Measurements from ENCODE around the gene HELZ2.
"Not testable (repeated sequence)": the region's sequence is repeated elsewhere in the genome, so short reads cannot be mapped to it uniquely, and the experiment has no call there.

The HELZ2 gene, protein sequence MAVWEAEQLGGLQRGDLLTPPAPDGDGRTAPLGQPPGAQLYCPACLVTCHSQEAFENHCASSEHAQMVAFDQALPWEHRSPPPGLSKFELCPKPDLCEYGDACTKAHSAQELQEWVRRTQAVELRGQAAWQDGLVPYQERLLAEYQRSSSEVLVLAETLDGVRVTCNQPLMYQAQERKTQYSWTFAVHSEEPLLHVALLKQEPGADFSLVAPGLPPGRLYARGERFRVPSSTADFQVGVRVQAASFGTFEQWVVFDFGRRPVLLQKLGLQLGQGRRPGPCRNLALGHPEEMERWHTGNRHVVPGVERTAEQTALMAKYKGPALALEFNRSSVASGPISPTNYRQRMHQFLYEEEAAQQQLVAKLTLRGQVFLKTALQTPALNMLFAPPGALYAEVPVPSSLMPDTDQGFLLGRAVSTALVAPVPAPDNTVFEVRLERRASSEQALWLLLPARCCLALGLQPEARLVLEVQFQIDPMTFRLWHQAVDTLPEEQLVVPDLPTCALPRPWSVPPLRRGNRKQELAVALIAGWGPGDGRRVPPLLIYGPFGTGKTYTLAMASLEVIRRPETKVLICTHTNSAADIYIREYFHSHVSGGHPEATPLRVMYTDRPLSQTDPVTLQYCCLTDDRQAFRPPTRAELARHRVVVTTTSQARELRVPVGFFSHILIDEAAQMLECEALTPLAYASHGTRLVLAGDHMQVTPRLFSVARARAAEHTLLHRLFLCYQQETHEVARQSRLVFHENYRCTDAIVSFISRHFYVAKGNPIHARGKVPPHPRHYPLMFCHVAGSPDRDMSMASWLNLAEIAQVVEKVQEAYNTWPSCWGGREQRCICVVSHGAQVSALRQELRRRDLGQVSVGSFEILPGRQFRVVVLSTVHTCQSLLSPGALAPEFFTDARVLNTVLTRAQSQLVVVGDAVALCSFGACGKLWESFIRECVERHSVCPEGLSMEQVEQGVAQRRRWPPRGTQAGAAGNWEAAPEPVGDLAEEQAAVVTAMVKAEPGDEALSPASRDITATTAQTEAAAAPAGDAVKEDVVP (N-terminal part only)

DNA sequence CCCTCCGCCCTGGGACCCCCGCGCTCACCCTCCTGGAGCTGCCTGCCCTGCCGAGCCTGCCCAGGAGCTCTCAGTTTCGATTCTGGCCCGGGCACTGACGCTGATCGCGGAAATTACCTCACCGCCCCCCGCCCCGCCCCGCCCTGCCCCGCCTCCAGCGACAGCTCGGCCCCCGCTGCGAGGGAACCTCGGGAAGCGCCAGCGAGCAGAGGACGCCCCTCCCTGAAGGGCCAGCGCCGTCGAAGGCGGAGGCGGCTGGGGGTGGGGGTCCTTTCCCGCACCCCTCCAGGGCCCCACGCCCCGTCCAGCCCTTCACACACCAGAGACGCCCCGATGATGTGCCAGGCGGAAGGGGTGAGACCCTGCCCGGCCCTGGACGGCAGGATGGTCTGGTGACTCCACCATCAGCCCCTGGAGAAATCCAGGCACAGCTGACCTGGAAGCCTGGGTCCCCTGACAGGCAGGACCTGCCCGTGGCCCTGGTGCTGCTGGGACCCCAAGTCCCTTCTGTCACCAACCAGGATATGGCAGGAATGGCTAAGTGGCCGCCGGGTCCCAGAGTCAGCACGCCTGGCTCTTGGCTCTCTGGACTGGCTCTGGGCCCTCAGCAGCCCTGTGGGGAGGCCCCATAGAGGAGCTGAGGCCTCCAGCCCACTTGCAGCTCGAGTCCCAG, at the start of gene HELZ2:
HELZ2 (minus strand) TSS at position 84 of the 673 bp plus-strand sequence. CDS start 1,854 bp downstream, outside the sequence.
- no peak for DNase-seq (ENCODE audit: low read depth, low spot score)

DNA sequence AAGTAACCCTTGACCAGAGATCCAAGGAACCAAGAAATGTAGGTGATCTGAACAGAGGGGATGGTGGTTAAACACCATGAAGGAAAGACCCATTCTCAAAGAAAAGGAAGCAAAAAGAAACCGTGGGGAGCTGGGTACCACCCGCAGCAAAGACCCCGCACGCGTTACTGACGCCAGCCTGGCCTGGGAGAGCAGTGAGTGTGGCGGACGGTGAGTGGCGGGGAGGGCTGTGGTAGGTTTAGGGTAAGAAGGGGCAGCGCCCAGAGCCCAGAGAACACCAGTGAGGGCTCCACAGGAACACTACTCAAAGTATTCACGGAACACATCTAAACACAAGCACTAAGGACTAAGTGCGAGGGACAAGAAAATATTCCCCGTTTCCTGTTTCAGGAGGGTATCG, 48.7 kb upstream of the HELZ2 start:
- DNase-seq (ENCODE audit: low read depth, low spot score): no peak

DNA sequence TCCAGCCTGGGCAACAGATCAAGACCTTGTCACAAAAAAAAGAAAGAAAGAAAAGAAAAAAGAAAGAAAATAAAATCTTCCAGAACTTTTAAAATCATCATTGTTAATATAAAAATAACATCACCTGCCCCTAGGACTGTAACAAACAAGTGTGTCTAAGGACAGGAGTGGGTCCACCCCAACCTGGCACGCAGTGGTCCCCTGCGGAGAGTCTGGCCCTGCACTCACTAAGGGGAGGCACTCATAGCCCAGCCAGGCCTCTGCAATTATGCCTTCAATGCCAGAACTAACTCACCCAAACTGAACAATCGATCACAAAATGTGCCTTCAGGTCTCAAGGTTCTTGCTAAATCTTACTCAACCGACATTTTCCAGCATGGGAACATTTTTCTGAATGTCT, 48.1 kb upstream of the HELZ2 start:
- no peak for DNase-seq (ENCODE audit: low read depth, low spot score)

DNA sequence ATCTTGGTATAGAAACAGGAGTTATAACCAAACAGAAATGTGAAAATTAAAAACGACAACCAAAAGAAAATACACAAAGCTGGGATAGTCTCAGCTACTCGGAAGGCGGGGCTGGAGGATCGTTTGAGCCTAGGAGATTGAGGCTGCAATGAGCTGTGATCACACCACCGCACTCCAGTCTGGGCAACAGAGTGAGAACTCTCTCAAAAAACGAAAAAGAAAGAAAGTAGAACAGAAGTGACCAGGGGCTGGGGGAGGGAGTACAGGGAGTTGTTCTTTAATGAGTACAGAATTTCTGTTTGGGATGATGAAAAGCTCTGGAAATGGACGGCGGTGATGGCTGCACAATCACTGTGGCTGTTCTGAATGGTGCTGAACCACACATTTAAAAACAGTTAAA, 47.0 kb upstream of the HELZ2 start:
- no peak for DNase-seq (ENCODE audit: low read depth, low spot score)

DNA sequence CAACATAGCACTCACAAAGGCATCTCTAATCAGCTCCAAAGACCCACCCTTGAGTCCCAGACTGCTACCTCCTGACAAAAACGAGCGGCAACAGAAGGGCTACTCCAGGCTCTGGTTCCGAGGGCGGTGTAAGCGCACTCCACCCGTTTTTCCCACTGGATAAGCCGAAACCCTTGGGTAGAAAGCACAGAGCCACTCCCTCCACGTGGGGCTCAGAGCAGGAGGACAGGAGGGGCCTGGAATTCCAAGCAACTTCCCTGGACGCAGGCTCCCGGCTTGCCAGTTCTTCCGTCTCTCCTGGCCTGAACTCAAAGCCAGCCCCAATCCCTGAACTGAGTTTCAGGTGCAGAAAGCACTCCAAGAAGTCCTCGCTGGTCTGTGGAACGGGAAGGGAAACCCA, 45.5 kb upstream of the HELZ2 start:
- DNase-seq (ENCODE audit: low read depth, low spot score): no peak

DNA sequence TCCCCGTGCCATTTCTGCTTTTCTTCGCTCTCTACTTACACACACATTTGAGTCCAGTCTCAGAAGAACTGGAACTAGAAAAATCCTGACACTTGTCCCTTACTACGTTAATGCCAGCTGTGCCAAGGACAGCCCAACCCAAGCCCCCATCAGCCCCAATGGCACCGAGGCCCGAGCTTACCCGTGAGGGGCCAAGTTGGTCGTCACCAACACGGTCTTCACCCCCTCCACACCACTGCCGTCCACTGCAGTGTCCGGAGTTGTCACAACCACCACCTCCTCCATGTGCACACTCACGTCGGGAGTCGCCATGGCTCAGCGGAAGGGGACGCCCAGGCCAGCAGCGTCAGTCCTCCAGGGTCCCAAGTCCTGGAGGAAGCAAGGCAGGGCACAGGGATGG, 45.0 kb upstream of the HELZ2 start:
- DNase-seq (ENCODE audit: low read depth, low spot score): no peak

DNA sequence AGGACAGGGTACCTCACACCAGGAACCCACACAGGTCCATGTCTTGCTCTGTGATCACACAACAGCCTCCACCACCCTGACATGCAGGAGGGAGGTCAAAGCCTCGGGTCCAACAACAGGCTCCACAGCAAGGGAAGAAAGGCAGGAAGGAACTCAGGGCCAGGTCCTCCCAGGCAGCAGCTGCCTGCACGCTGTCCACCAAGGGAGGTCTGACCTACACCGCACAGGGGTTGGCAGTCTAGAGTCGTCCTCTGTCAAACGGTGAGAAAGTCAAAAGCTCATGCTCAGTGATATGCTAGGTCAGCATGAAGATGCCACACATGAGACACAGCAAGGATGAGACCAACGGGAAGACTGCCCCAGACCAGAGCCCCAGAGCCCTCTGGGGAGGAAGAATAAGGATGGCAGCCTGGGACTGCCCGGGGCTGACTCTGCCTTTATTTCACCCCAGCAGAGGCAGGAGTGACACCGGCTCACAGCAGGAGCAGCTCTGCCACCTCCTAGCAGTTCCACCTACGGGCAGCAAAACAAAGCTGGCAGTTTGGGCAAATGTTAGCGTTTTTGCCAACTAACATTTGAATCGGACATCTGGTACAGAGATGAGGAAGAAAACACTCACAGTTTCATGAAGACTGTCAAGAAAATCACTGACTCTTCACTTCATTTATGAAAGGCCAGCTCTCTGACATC, 44.4 kb upstream of the HELZ2 start:
- no peak for DNase-seq (ENCODE audit: low read depth, low spot score)

DNA sequence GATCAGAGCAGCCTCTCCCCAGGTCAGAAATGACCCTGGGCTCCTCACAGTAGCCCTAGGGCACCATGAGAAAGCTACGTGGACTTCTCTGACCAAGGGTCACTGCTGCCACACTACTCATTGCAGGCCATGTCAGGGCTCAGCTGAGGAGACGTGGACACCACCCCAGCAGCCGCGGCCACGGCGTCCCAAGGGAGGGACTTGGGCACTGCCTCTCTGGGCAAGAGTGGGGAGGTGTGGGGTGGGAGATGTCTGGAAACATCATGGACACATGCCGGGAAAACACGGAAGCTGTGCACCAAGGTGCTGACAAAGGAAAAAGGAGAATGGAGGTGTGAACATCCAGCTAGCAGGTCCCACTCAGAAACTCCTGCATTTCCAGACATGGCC, 43.8 kb upstream of the HELZ2 start:
- no peak for DNase-seq (ENCODE audit: low read depth, low spot score)

DNA sequence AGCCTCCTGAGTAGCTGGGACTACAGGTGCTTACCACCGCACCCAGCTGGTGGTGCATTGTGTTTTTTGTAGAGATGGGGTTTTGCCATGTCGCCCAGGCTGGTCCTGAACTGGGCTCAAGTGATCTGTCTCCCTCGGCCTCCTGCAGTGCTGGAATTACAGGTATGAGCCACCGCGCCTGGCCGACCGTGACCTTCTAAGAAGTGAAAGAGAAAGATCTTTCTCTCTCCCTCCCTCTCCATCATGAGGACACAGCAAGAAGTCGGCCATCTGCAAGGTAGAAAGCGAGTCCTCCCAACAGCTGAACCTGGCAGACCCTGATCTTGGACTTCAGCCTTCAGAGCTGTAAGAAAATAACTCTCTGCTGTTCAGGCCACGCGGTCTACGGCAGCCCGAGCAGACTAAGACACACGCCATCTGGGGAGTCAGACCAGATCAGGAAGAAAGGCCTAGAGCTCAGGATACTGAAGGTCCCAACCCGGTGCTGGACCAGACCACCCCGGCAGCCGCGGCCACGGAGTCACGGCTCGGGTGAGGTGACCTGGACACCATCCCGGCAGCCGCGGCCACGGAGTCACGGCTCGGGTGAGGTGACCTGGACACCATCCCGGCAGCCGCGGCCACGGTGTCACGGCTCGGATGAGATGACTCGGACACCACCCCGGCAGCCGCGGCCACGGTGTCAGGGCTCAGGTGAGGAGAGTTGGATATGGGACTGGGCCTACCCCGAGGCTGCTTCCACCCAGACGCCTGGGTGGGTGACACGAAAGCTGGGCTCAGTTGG, 43.2 kb upstream of the HELZ2 start:
- DNase-seq (ENCODE audit: low read depth, low spot score): no peak

DNA sequence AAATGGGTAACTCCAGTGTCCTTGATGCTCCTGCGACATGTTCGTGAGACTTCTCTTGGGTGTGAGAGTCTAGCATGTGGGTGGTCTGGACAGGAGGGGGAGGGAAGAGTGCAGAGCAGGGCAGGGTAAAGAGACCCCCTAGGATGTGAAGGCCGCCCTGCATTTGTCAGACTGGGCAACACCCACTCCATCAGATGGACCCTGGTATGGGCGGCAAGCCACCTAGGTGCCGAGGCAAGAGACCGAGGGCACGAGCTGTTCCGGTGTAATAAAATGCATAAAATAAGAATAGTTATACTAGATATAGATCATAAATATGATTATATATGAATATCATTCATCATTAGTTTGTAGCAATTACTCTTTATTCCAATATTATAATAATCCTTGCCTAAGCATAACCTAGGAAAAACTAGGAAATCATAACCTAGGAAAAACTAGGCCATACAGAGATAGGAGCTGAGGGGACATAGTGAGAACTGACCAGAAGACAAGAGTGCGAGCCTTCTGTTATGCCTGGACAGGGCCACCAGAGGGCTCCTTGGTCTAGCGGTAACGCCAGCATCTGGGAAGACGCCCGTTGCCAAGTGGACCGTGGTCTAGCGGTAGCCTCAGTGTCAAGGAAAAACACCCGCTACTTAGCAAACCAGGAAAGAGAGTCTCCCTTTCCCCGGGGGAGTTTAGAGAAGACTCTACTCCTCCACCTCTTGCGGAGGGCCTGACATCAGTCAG, 40.0 kb upstream of the HELZ2 start:
- DNase-seq (ENCODE audit: low read depth, low spot score): not testable (repeated sequence)

DNA sequence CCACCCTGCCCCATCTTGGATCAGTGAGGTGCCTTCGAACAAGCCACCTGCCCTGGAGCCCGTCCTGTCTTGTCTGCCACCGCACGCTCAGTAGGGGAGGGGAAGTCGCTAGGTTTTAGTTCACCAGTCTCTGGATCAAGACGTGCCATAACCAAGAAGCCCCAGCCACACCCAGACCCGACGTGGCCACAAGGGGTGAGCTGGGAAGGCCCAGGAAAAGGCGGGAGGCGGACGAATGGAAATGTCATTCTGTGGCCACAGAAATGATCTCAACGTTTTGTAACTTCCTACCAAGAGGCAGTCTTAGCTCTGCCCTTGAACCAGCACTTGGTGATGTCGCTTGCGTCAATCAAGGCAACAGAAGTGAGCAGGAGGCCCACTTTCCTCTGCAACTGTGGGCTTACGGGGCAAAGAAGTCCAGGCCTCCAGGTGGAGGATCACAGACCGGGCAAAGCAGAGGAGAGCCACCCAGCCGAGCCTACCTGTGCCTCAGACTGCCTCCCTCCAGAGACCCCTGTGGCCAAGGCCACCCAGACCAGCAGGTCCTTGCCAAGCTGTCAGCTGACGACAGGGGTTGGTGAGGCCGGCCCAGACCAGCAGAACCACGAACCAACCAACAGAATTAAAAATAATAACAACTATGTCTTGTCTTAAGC, 38.4 kb upstream of the HELZ2 start:
- no peak for DNase-seq (ENCODE audit: low read depth, low spot score)

DNA sequence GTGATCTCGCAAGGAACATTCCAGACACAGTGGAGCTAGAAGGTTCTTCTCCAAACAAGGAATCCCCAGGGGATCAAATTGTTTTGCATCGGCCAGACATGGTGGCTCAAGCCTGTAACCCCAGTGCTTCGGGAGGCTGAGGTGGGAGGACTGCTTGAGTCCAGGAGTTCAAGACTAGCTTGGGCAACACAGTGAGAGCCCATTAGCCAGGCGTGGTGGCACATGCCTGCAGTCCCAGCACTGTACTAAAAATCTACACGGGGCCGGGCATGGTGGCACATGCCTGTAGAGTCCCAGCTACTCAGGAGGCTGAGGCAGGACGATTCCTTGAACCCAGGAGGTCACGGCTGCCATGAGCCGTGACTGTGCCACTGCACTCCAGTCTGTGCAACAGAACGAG, 37.6 kb upstream of the HELZ2 start:
- DNase-seq (ENCODE audit: low read depth, low spot score): no peak

DNA sequence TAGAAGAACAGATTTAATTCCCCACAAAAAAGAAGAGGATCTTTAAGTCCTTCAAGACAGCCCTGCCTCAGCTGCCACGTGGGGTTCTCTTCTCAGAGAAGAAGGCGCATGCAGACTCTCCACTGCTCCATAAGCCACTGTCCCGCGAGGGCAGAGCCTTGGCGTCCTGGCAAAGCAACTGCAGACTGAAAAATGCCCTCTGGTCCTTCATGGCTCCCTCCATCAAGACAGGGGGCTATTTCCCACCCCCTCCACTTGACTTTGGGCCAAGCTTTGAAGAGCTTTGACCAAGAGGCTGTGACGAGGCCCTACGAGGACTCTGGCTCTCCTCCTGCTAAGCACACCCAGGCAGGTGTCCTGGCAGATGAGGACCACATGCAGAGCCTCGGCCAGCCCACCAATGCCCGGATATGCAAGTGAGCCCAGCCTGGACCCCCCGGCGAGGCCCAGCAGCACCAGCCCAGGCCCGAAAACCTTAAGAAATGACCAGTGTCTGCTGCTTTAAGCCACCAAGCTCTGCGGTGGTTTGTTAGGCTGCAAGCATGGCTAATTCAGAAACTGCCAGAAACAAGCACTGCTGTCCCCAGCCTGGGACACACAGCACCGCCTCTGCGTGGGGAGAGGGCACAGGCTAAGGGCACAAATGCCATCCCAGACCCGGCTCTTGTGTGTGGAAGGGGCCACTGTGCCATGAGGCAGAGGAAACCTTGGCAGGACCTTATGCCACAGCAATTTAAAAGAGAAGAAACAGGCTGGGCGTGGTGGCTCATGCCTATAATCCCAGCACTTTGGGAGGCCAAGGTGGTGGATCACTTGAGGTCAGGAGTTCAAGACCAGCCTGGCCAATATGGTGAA, 36.8 kb upstream of the HELZ2 start:
- no peak for DNase-seq (ENCODE audit: low read depth, low spot score)

DNA sequence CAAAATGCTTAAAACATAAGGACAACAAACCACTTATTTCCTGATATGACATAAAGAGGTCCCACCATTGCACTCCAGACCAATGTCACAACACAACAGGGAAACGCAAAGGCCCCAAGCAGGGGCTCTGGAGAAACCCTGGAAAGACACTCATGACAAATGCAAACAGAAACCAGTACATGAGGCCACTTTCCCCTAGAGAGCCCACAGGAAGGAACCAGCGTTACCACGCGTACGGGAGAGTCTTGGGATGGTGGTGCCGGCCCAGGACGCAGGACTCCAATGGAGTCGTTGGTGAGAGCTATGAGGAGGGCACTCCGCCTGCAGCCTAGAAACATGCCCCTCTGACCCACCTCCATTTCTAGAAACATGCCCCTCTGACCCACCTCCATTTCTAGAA, 32.6 kb upstream of the HELZ2 start:
- no peak for DNase-seq (ENCODE audit: low read depth, low spot score)

DNA sequence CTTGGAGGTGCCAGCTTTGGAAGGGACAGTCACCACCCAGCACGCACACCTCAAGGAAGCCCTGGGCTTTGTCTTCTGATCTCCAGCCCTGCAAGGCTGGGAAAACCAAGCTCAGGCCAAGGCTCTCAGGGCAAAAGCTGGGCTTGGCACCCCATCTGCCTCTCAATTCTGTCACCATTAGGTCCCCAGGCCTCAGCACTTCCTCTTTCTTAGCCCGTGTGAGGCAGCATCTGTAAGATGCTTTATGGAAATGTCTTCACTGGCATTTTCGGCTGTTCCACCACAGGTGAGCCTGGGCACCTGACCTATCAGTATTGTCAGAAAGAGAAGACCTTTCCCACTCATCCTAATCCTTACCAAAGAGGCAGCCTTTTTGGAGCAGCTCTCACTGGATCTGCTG, 28.3 kb upstream of the HELZ2 start:
- no peak for DNase-seq (ENCODE audit: low read depth, low spot score)

DNA sequence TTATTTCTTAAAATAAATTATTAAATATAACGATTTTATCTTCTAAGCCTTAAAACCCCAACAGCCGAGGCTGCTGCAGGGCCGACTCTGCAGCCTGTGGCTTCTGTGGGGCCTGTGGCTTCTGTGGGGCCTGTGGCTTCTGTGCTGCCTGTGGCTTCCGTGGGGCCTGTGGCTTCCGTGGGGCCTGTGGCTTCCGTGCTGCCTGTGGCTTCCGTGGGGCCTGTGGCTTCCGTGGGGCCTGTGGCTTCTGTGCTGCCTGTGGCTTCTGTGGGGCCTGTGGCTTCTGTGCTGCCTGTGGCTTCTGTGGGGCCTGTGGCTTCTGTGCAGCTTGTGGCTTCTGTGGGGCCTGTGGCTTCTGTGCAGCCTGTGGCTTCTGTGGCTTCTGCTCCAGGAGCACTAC, 27.6 kb upstream of the HELZ2 start:
- DNase-seq (ENCODE audit: low read depth, low spot score): not testable (repeated sequence)

DNA sequence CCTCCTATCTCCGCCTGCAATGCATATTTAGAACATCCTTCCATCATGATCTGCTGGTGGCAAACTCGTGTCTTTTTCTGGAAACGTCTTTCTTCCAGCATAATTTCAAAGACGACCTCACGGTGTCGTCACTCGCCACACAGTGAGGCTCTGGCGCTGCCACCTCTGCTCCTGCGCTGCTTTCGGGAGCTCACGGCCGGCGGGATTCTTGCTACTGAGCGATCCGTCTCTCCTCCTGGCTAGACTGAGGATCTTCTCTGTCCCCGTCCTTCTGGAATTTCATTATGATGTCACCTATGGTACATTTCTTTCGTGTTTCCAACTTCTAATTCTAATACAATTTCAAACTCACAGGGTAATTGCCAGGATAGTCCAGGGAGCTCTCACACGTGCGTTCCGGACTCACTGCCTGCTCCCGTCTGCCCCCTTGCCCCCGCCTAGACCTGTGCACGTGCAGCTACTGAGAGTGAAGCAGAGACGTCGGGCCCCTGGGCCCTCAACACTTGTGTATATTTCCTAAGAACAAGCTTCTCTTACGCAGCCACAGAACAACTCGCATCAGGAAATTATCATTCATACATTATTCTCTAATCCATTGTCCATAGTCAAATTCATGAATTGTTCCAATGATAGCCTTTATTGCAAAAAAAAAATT, 25.5 kb upstream of the HELZ2 start:
- DNase-seq (ENCODE audit: low read depth, low spot score): no peak
